H9 (cell line): ENCODE measurements around the gene BLNK. TPM values are rescaled to one million over a fixed set of nuclear protein-coding genes. Genes with fewer than 3 reads are reported as not detected.

Source experiments
- DNase-seq: peaks from one replicate; pipeline ENCODE4 v3.0.0-alpha.2; 2017
- H2AFZ ChIP-seq: one replicate; pipeline ENCODE4 v1.6.1; 2013; ENCODE audit warnings: mild to moderate bottlenecking, low read length, control low read depth, moderate library complexity
- H2AK5ac ChIP-seq: 2 replicates; pipeline ENCODE4 v1.6.1; 2013; ENCODE audit warnings: low read length, control low read depth, mixed read lengths; ENCODE audit not compliant: insufficient read length
- H2BK120ac ChIP-seq: one replicate; pipeline ENCODE4 v1.6.1; 2013; ENCODE audit warnings: low read depth, mild to moderate bottlenecking, low read length, control low read depth, inconsistent platforms; ENCODE audit not compliant: poor library complexity, severe bottlenecking
- H2BK12ac ChIP-seq: 2 replicates; pipeline ENCODE4 v1.6.1; 2013; ENCODE audit warnings: low read length, control low read depth, mixed read lengths, low read depth; ENCODE audit not compliant: insufficient read length
- H2BK15ac ChIP-seq: 2 replicates; pipeline ENCODE4 v1.6.1; 2013; ENCODE audit warnings: low read depth, low read length, control low read depth
- H2BK20ac ChIP-seq: one replicate; pipeline ENCODE4 v1.6.1; 2013; ENCODE audit warnings: low read depth, mild to moderate bottlenecking, low read length, control low read depth, inconsistent platforms; ENCODE audit not compliant: poor library complexity, severe bottlenecking
- H2BK5ac ChIP-seq: 2 replicates; pipeline ENCODE4 v1.6.1; 2013; ENCODE audit warnings: low read length, control low read depth, mixed read lengths; ENCODE audit not compliant: insufficient read length
- H3K14ac ChIP-seq: 2 replicates; pipeline ENCODE4 v1.6.1; 2013; ENCODE audit warnings: low read length, control low read depth; ENCODE audit not compliant: insufficient read depth
- H3K18ac ChIP-seq: 2 replicates; pipeline ENCODE4 v1.6.1; 2013; ENCODE audit warnings: low read depth, mild to moderate bottlenecking, mixed read lengths, low read length, control low read depth; ENCODE audit not compliant: insufficient read length
- H3K23ac ChIP-seq: 2 replicates; pipeline ENCODE4 v1.6.1; 2013; ENCODE audit warnings: low read length, control low read depth, mixed read lengths, low read depth; ENCODE audit not compliant: insufficient read length
- H3K23me2 ChIP-seq: 2 replicates; pipeline ENCODE4 v1.6.1; 2013; ENCODE audit warnings: low read depth, mild to moderate bottlenecking, mixed read lengths, low read length, control low read depth; ENCODE audit not compliant: insufficient read length, poor library complexity, severe bottlenecking
- H3K27ac ChIP-seq: 2 replicates; pipeline ENCODE4 v1.5.1; 2013; ENCODE audit warnings: low read length, control low read depth, mixed read lengths, low read depth; ENCODE audit not compliant: insufficient read length
- H3K27me3 ChIP-seq: 2 replicates; pipeline ENCODE4 v1.6.1; 2013; ENCODE audit warnings: low read length, control low read depth, inconsistent platforms; ENCODE audit not compliant: insufficient read depth
- H3K4ac ChIP-seq: 2 replicates; pipeline ENCODE4 v1.6.1; 2013; ENCODE audit warnings: low read depth, mild to moderate bottlenecking, control low read depth, inconsistent platforms, low read length, moderate library complexity
- H3K4me1 ChIP-seq: 2 replicates; pipeline ENCODE4 v1.6.1; 2013; ENCODE audit warnings: low read length, control low read depth, inconsistent platforms; ENCODE audit not compliant: insufficient read depth
- H3K4me2 ChIP-seq: 2 replicates; pipeline ENCODE4 v1.6.1; 2013; ENCODE audit warnings: low read length, control low read depth, mixed read lengths; ENCODE audit not compliant: insufficient read length, insufficient read depth
- H3K56ac ChIP-seq: 2 replicates; pipeline ENCODE4 v1.6.1; 2013; ENCODE audit warnings: low read depth, mild to moderate bottlenecking, mixed read lengths, low read length, control low read depth; ENCODE audit not compliant: insufficient read length
- H3K79me1 ChIP-seq: 2 replicates; pipeline ENCODE4 v1.6.1; 2013; ENCODE audit warnings: low read depth, mild to moderate bottlenecking, moderate library complexity, low read length, control low read depth, inconsistent platforms; ENCODE audit not compliant: insufficient read depth, poor library complexity, severe bottlenecking
- H3K79me2 ChIP-seq: 2 replicates; pipeline ENCODE4 v1.6.1; 2013; ENCODE audit warnings: low read length, control low read depth, inconsistent platforms; ENCODE audit not compliant: insufficient read depth
- H3K9ac ChIP-seq: 2 replicates; pipeline ENCODE4 v1.6.1; 2013; ENCODE audit warnings: low read length, control low read depth, mixed read lengths; ENCODE audit not compliant: insufficient read length; ENCODE audit errors: extremely low read depth
- H3K9me3 ChIP-seq: one replicate; pipeline ENCODE4 v1.6.1; 2013; ENCODE audit warnings: low read depth, low read length, inconsistent platforms; ENCODE audit not compliant: control insufficient read depth
- H3T11ph ChIP-seq: one replicate; pipeline ENCODE4 v1.6.1; 2013; ENCODE audit warnings: mild to moderate bottlenecking, low read length, control low read depth, inconsistent platforms
- H4K20me1 ChIP-seq: one replicate; pipeline ENCODE4 v1.6.1; 2013; ENCODE audit not compliant: control insufficient read depth, insufficient read length, insufficient read depth
- H4K5ac ChIP-seq: 2 replicates; pipeline ENCODE4 v1.6.1; 2013; ENCODE audit warnings: low read depth, mild to moderate bottlenecking, mixed read lengths, low read length, control low read depth; ENCODE audit not compliant: insufficient read length
- H4K8ac ChIP-seq: replicated peaks from 2 replicates; pipeline ENCODE4 v1.6.1; 2013; ENCODE audit warnings: low read length, control low read depth, mixed read lengths, low read depth; ENCODE audit not compliant: insufficient read length
- H4K91ac ChIP-seq: 2 replicates; pipeline ENCODE4 v1.6.1; 2013; ENCODE audit warnings: low read depth, mild to moderate bottlenecking, moderate library complexity, mixed read lengths, low read length, control low read depth; ENCODE audit not compliant: insufficient read length
- H3K27ac Mint-ChIP-seq, 3 experiments: 2 replicates in 2 of 3; 3 replicates in 1 of 3; pipeline ENCODE4 v1.8.0; 2020 to 2021; ENCODE audit warnings: mixed read lengths in 3 of 3, mild to moderate bottlenecking in 1 of 3, moderate library complexity in 1 of 3
- H3K27me3 Mint-ChIP-seq: 2 replicates; pipeline ENCODE4 v1.8.0; 2021; ENCODE audit warnings: low read depth, mild to moderate bottlenecking, moderate library complexity, mixed read lengths
- H3K36me3 Mint-ChIP-seq, 3 experiments: 2 replicates in 2 of 3; 3 replicates in 1 of 3; pipeline ENCODE4 v1.8.0; 2020 to 2021; ENCODE audit warnings: low read depth in 3 of 3, mixed read lengths in 3 of 3; ENCODE audit not compliant: insufficient read depth in 1 of 3
- H3K4me1 Mint-ChIP-seq, 2 experiments: 2 replicates each; pipeline ENCODE4 v1.8.0; 2020; ENCODE audit warnings: mixed read lengths in 2 of 2
- H3K4me3 Mint-ChIP-seq, 2 experiments: 2 replicates in 1 of 2; 3 replicates in 1 of 2; pipeline ENCODE4 v1.8.0; 2020 to 2021; ENCODE audit warnings: mild to moderate bottlenecking in 2 of 2, mixed read lengths in 2 of 2, moderate library complexity in 1 of 2
- H3K9me3 Mint-ChIP-seq, 2 experiments: 2 replicates in 1 of 2; 3 replicates in 1 of 2; pipeline ENCODE4 v1.8.0; 2020; ENCODE audit warnings: mild to moderate bottlenecking in 2 of 2, mixed read lengths in 2 of 2, moderate library complexity in 1 of 2
- WGBS: extraction: QIAGEN DNeasy Blood & Tissue Kit; methylation state at CpG from one replicate; pipeline ENCODE4 v1.1.7; 2013; ENCODE audit warnings: missing lambda C conversion rate, low lambda C conversion rate, mixed read lengths; ENCODE audit not compliant: insufficient read length; ENCODE audit errors: extremely low coverage; 5-methylcytosine and 5-hydroxymethylcytosine counted together
- total RNA-seq: library from RNA; stranded (reverse); gene quantifications from 2 replicates; pipeline ENCODE4 v1.2.1, GENCODE V29; 2021
- TF ChIP-seq, protein P1 (sequence below): fragments of 200-600 bp; sonication (generic); conservative IDR thresholded peaks from 3 replicates; pipeline ENCODE4 v1.8.0; 2021; ENCODE audit warnings: antibody characterized with exemption, mild to moderate bottlenecking

BLNK gene
- total RNA-seq, 1 experiment from 2014 or later = not detected

DNA sequence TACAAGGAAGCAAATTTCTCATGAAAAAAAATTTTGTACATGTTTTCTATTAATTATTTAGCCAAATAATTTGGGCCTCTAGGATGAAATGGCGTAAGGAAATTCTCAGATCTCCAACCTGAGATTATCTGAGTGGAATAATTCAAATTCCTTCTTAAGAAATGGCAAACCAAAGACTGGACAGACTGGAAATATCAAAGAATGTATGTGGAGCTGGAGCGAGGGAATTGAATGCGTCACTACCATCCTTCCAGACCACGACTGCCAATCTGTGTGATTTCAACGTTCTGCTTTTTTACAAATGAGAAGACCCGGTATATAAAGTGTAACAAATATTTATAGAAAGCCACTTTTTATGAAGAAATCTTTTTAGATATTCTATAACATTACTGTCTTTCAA lies 12.4 kb upstream of the BLNK start:
- no peaks in the 10 kb centered on the region for H4K20me1 ChIP-seq
- H2BK5ac ChIP-seq = no peak overlapping the region
- no peaks in the 10 kb centered on the region for H3K79me1 ChIP-seq
- no peaks in the 10 kb centered on the region for H3K27me3 Mint-ChIP-seq
- no peak overlapping the region for H2AK5ac ChIP-seq
- H3K36me3 Mint-ChIP-seq = no peaks in the 10 kb centered on the region
- DNase-seq = no peak
- no peak overlapping the region for H3K27ac Mint-ChIP-seq
- no peak overlapping the region for H4K5ac ChIP-seq
- no peaks in the 10 kb centered on the region for H3K27me3 ChIP-seq
- no peak overlapping the region for H3K14ac ChIP-seq
- H3K56ac ChIP-seq = no peak overlapping the region
- no peak overlapping the region for H3K4me3 Mint-ChIP-seq
- no peak overlapping the region for H3K18ac ChIP-seq
- peaks cover 3% of the 10 kb centered on the region for H3K4me1 ChIP-seq
- H2BK12ac ChIP-seq = no peak overlapping the region
- H2BK15ac ChIP-seq = no peak overlapping the region
- TF ChIP-seq, protein P1, sequence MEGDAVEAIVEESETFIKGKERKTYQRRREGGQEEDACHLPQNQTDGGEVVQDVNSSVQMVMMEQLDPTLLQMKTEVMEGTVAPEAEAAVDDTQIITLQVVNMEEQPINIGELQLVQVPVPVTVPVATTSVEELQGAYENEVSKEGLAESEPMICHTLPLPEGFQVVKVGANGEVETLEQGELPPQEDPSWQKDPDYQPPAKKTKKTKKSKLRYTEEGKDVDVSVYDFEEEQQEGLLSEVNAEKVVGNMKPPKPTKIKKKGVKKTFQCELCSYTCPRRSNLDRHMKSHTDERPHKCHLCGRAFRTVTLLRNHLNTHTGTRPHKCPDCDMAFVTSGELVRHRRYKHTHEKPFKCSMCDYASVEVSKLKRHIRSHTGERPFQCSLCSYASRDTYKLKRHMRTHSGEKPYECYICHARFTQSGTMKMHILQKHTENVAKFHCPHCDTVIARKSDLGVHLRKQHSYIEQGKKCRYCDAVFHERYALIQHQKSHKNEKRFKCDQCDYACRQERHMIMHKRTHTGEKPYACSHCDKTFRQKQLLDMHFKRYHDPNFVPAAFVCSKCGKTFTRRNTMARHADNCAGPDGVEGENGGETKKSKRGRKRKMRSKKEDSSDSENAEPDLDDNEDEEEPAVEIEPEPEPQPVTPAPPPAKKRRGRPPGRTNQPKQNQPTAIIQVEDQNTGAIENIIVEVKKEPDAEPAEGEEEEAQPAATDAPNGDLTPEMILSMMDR = no peak
- H3K9me3 Mint-ChIP-seq = no peaks in the 10 kb centered on the region
- H2BK120ac ChIP-seq = no peak overlapping the region
- no peak overlapping the region for H3K4ac ChIP-seq
- no peak overlapping the region for H4K8ac ChIP-seq
- H3K27ac ChIP-seq = no peak overlapping the region
- H2BK20ac ChIP-seq = no peak overlapping the region
- no peak overlapping the region for H2AFZ ChIP-seq
- H3K9ac ChIP-seq = no peak overlapping the region
- no peaks in the 10 kb centered on the region for H3K9me3 ChIP-seq
- peaks cover 10 to 18% of the 10 kb centered on the region in 2 experiments; a peak in 3 of 4 replicates for H3K4me1 Mint-ChIP-seq
- WGBS = no CpG with 5 or more reads among the region's 6 CpGs
- no peak overlapping the region for H3K4me2 ChIP-seq
- no peak overlapping the region for H3T11ph ChIP-seq
- H3K79me2 ChIP-seq = no peaks in the 10 kb centered on the region
- no peak overlapping the region for H3K23ac ChIP-seq
- H3K23me2 ChIP-seq = no peaks in the 10 kb centered on the region
- H4K91ac ChIP-seq = no peak overlapping the region
